GM21825 (cell line): ENCODE data around the gene PDE8B.

Source experiments
- ATAC-seq: cut with Tn5 transposase; IDR thresholded peaks from one replicate; pipeline ENCODE4 v1.9.1; 2021; ENCODE audit warnings: mild to moderate bottlenecking, moderate library complexity; ENCODE audit not compliant: unreplicated experiment

PDE8B gene

GRCh38 chr5:77316871-77317661, 106.6 kb downstream of the PDE8B start:
- ATAC-seq: no peak

GRCh38 chr5:77318060-77318459, 107.6 kb downstream of the PDE8B start:
- ATAC-seq: no peak

GRCh38 chr5:77319117-77319804, 108.8 kb downstream of the PDE8B start:
- no peak for ATAC-seq

- ATAC-seq: no peak
Measured at GRCh38 chr5:77321793-77322394, 111.4 kb downstream of the PDE8B start.

- no peak for ATAC-seq
Measured at GRCh38 chr5:77322406-77322805, 111.9 kb downstream of the PDE8B start.

GRCh38 chr5:77325921-77326541, 115.6 kb downstream of the PDE8B start:
- ATAC-seq: no peak

GRCh38 chr5:77326986-77327734, 116.7 kb downstream of the PDE8B start:
- no peak for ATAC-seq

- ATAC-seq: no peak
Measured at GRCh38 chr5:77328930-77329647, 118.6 kb downstream of the PDE8B start.

GRCh38 chr5:77329664-77330430, 119.4 kb downstream of the PDE8B start:
- ATAC-seq: no peak

- no peak for ATAC-seq
Measured at GRCh38 chr5:77333036-77333435, 122.6 kb downstream of the PDE8B start.

GRCh38 chr5:77333451-77334123, 123.1 kb downstream of the PDE8B start:
- no peak for ATAC-seq

- ATAC-seq: no peak
Measured at GRCh38 chr5:77337246-77337645, 126.8 kb downstream of the PDE8B start.

- ATAC-seq: no peak
Measured at GRCh38 chr5:77337686-77338085, 127.2 kb downstream of the PDE8B start.

- ATAC-seq: no peak
Measured at GRCh38 chr5:77339337-77339890, 128.9 kb downstream of the PDE8B start.

GRCh38 chr5:77343165-77343564, 132.7 kb downstream of the PDE8B start:
- no peak for ATAC-seq

GRCh38 chr5:77347435-77348098, 137.1 kb downstream of the PDE8B start:
- no peak for ATAC-seq

GRCh38 chr5:77353251-77353650, 142.8 kb downstream of the PDE8B start:
- ATAC-seq: no peak

- no peak for ATAC-seq
Measured at GRCh38 chr5:77354454-77354853, 144.0 kb downstream of the PDE8B start.
